Neuronal stem cell (in vitro differentiated cells): ENCODE results near the gene TMEM271.
A peak's percentile ranks its signal among the peaks of the same experiment; 100 is the strongest.

Source experiments
- DNase-seq: peaks from one replicate; pipeline ENCODE4 v3.0.0-alpha.2; 2013; ENCODE audit warnings: low spot score
- H2AFZ ChIP-seq: one replicate; pipeline ENCODE4 v1.6.1; 2013; ENCODE audit warnings: mild to moderate bottlenecking, low read length, inconsistent platforms
- H2AK5ac ChIP-seq: 2 replicates; pipeline ENCODE4 v1.6.1; 2013; ENCODE audit warnings: low read depth, mild to moderate bottlenecking, inconsistent platforms, low read length, moderate library complexity, mixed read lengths
- H2BK120ac ChIP-seq: 2 replicates; pipeline ENCODE4 v1.6.1; 2013; ENCODE audit warnings: low read depth, mild to moderate bottlenecking, inconsistent platforms, low read length, moderate library complexity, mixed read lengths
- H2BK12ac ChIP-seq: one replicate; pipeline ENCODE4 v1.6.1; 2013; ENCODE audit warnings: low read length, inconsistent platforms
- H2BK15ac ChIP-seq: 2 replicates; pipeline ENCODE4 v1.6.1; 2013; ENCODE audit warnings: mild to moderate bottlenecking, low read length, inconsistent platforms, mixed read lengths
- H2BK5ac ChIP-seq: one replicate; pipeline ENCODE4 v1.6.1; 2013; ENCODE audit warnings: inconsistent platforms, mild to moderate bottlenecking, low read length, moderate library complexity
- H3K14ac ChIP-seq: one replicate; pipeline ENCODE4 v1.6.1; 2013; ENCODE audit warnings: low read length, inconsistent platforms
- H3K18ac ChIP-seq: 2 replicates; pipeline ENCODE4 v1.6.1; 2013; ENCODE audit warnings: low read length, inconsistent platforms
- H3K23ac ChIP-seq: 2 replicates; pipeline ENCODE4 v1.6.1; 2013; ENCODE audit warnings: low read depth, mild to moderate bottlenecking, mixed read lengths, low read length, inconsistent platforms; ENCODE audit not compliant: poor library complexity
- H3K27ac ChIP-seq: replicated peaks from 3 replicates; pipeline ENCODE4 v1.5.1; 2013; ENCODE audit warnings: low read length, inconsistent platforms
- H3K27me3 ChIP-seq, 3 experiments: 2 replicates each; pipeline ENCODE4 v1.6.1; 2013; ENCODE audit warnings: low read length in 3 of 3, mild to moderate bottlenecking in 2 of 3, inconsistent platforms in 1 of 3, low read depth in 1 of 3, mixed read lengths in 1 of 3, moderate library complexity in 1 of 3; ENCODE audit not compliant: control insufficient read depth in 3 of 3, insufficient read depth in 3 of 3
- H3K36me3 ChIP-seq, 2 donors: replicated peaks in 1 of 2; 2 replicates each; pipeline ENCODE4 v1.6.1; 2013; ENCODE audit warnings: low read length in 2 of 2; ENCODE audit not compliant: control insufficient read depth in 2 of 2, insufficient read depth in 2 of 2
- H3K4ac ChIP-seq: 2 replicates; pipeline ENCODE4 v1.6.1; 2013; ENCODE audit warnings: inconsistent platforms, mild to moderate bottlenecking, low read length, moderate library complexity
- H3K4me1 ChIP-seq, 2 donors: 1 replicate in 1 of 2; 2 replicates in 1 of 2; pipeline ENCODE4 v1.6.1; 2013; ENCODE audit warnings: low read length in 2 of 2, low read depth in 1 of 2; ENCODE audit not compliant: control insufficient read depth in 2 of 2, insufficient read depth in 1 of 2
- H3K4me2 ChIP-seq: one replicate; pipeline ENCODE4 v1.6.1; 2013; ENCODE audit warnings: mild to moderate bottlenecking, low read length, inconsistent platforms; ENCODE audit not compliant: insufficient read depth, poor library complexity, severe bottlenecking
- H3K4me3 ChIP-seq, 2 donors: 2 replicates each; pipeline ENCODE4 v1.5.1; 2013; ENCODE audit warnings: low read length in 2 of 2, mild to moderate bottlenecking in 2 of 2, inconsistent platforms in 1 of 2, moderate library complexity in 1 of 2
- H3K79me1 ChIP-seq: one replicate; pipeline ENCODE4 v1.6.1; 2013; ENCODE audit warnings: low read depth, mild to moderate bottlenecking, inconsistent platforms, low read length, moderate library complexity
- H3K9ac ChIP-seq: one replicate; pipeline ENCODE4 v1.6.1; 2013; ENCODE audit warnings: mild to moderate bottlenecking, low read depth, low read length, inconsistent platforms; ENCODE audit not compliant: poor library complexity
- H3K9me3 ChIP-seq, 2 donors: replicated peaks in 1 of 2; 2 replicates each; pipeline versions ENCODE3 to v1.6.1; 2013; ENCODE audit warnings: low read length in 2 of 2, mild to moderate bottlenecking in 2 of 2, inconsistent platforms in 1 of 2, low read depth in 1 of 2, mixed read lengths in 1 of 2, moderate library complexity in 1 of 2; ENCODE audit not compliant: control insufficient read depth in 2 of 2, insufficient read depth in 1 of 2
- H4K8ac ChIP-seq: one replicate; pipeline ENCODE4 v1.6.1; 2013; ENCODE audit warnings: low read depth, mild to moderate bottlenecking, inconsistent platforms, low read length, moderate library complexity
- H4K91ac ChIP-seq: one replicate; pipeline ENCODE4 v1.6.1; 2013; ENCODE audit warnings: low read length, low read depth, mild to moderate bottlenecking, inconsistent platforms; ENCODE audit not compliant: poor library complexity
- WGBS, 2 donors: extraction: QIAGEN DNeasy Blood & Tissue Kit; methylation state at CpG; one replicate each; pipeline ENCODE4 v1.1.7; 2013; ENCODE audit warnings: missing lambda C conversion rate in 2 of 2, mixed read lengths in 1 of 2; ENCODE audit not compliant: insufficient read length in 2 of 2, insufficient replicate concordance in 1 of 2; ENCODE audit errors: extremely low coverage in 2 of 2; 5-methylcytosine and 5-hydroxymethylcytosine counted together

Gene TMEM271

DNA sequence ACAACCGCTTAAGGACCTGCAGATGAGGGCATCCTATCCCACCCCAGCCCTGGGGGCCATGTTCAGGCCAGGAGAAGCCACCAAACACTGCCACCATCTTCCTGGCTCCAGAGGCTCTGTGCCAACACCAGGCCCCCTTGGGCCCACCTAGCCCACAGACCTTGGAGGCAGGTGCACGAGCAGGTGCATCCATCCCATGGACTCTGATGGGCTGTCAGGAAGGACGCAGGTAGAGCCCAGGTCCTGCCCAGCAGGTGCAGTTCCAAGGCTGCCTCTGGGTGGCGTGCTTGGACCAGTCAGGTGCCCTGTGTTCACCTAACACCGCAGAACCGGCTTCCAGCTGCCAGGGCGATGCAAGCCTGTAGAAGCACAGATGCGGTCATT is 26.5 kb upstream of the TMEM271 start:
- no peak overlapping the region for H3K4me3 ChIP-seq
- no peaks in the 10 kb centered on the region for H3K36me3 ChIP-seq
- no peak overlapping the region for H3K18ac ChIP-seq
- H3K27me3 ChIP-seq, result peaks cover 0 to 4% (median 2%) of the 10 kb centered on the region in 3 experiments
- no peak overlapping the region for H3K23ac ChIP-seq
- H3K4me2 ChIP-seq, result no peak overlapping the region
- no peak overlapping the region for H4K8ac ChIP-seq
- no peaks in the 10 kb centered on the region for H3K79me1 ChIP-seq
- peak overlapping the region; percentile 56 for H2BK15ac ChIP-seq
- H3K4ac ChIP-seq, result no peak overlapping the region
- H3K27ac ChIP-seq, result no peak overlapping the region
- no peak overlapping the region for H3K9ac ChIP-seq
- H2AK5ac ChIP-seq, result peak overlapping the region; percentile 77
- no peak overlapping the region for H2BK12ac ChIP-seq
- no peak overlapping the region for H2AFZ ChIP-seq
- H2BK5ac ChIP-seq, result no peak overlapping the region
- DNase-seq, result peak; percentile 65
- no peak overlapping the region for H4K91ac ChIP-seq
- no peaks in the 10 kb centered on the region for H3K9me3 ChIP-seq
- peaks cover 0 to 2% of the 10 kb centered on the region in 2 donors for H3K4me1 ChIP-seq
- no peak overlapping the region for H2BK120ac ChIP-seq
- WGBS, 2 donors, result no CpG with 5 or more reads among the region's 8 CpGs
- H3K14ac ChIP-seq, result no peak overlapping the region

DNA sequence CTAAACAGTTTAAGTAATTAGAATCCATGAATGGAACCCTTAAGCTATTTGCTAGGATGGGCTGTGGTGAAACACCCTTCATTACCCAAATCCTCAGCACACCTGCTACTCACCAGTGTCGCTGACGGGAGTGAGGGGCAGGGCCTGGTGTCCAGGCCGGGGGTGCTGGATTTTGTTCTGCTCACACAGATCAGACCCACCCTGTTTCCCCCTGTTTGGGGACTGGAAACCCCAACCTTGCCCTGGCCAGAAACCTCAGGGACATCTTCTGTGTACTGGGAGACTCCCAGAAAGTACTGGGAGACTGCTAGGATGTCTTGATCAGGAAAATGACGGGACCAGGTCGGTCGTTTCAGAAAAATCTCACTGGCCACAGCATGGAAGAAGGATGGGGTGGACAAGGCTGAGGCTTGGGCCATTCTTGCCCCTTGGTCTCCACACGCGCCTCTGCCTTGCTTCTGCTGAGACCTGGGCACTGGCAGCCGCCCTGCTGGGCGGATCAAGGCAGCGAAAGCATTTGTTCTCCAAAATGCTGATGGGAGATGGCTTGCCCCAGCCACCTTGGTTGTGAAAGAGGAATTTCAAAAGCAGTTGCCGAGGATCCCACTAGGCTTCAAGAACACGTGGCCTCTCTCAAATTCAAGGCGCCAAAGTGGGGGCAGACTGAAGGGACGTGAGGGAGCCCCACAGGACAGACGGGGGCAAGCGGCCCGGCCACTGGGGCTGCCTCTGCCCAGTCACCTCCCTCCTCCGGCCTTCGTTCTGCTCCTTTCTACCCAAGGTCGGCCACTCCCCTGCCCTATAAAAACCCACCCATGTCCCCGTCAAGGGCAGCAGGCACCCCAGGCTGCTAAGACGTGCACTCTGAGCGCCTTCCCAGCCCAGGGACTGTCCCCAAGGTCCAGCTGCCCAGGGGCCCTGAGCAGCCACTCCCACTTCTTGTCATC is 25.8 kb upstream of the TMEM271 start:
- no peak for DNase-seq
- peak overlapping the region; percentile 18 for H3K18ac ChIP-seq
- H2BK12ac ChIP-seq, result no peak overlapping the region
- no peak overlapping the region for H4K8ac ChIP-seq
- WGBS, 2 donors, result no CpG with 5 or more reads among the region's 24 CpGs
- peak overlapping the region; percentile 77 for H2AK5ac ChIP-seq
- peak overlapping the region; percentile 74 for H2AFZ ChIP-seq
- peak overlapping the region; percentile 56 for H2BK15ac ChIP-seq
- no peak overlapping the region for H3K4me2 ChIP-seq
- H3K79me1 ChIP-seq, result no peaks in the 10 kb centered on the region
- no peak overlapping the region for H3K14ac ChIP-seq
- no peak overlapping the region for H3K4me3 ChIP-seq
- H3K4ac ChIP-seq, result no peak overlapping the region
- H3K36me3 ChIP-seq, result no peaks in the 10 kb centered on the region
- no peak overlapping the region for H4K91ac ChIP-seq
- H2BK5ac ChIP-seq, result no peak overlapping the region
- H3K27ac ChIP-seq, result no peak overlapping the region
- H3K4me1 ChIP-seq, result peaks cover 0 to 2% of the 10 kb centered on the region in 2 donors
- H3K27me3 ChIP-seq, result peaks cover 0 to 4% (median 2%) of the 10 kb centered on the region in 3 experiments
- no peaks in the 10 kb centered on the region for H3K9me3 ChIP-seq
- peak overlapping the region; percentile 30 for H3K9ac ChIP-seq
- H2BK120ac ChIP-seq, result no peak overlapping the region
- no peak overlapping the region for H3K23ac ChIP-seq

DNA sequence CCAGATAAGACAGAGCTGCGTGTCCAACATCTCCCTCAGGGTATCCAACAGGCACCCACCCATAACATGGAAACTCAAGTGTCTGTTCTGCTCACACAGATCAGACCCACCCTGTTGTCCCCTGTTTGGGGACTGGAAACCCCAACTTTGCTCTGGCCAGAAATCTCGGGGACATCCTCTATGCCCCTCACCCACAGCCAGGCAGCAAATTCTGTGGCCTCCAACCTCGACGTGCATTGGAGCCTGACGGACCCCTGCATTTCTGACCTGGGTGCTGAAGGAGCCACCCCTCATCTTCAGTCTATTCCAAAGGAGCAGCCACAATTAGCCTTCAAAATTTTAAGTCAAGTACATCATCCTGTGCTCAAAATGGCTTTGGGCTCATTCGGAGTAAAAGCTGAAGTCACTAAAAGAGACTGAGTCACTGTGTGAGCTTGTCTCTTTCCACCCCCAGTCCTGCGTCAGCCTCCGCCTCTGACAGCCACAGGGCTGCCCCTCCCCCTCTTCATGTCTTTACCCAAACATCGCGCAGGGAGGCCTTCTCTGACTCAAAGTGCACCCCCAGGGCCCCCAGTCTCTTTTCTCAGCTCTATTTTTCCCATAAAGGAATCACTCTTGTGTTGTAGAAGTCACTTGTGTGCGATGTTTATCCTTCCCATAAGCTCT is 24.9 kb upstream of the TMEM271 start:
- no peak overlapping the region for H2BK5ac ChIP-seq
- no CpG with 5 or more reads among the region's 11 CpGs for WGBS, 2 donors
- H2BK120ac ChIP-seq, result no peak overlapping the region

DNA sequence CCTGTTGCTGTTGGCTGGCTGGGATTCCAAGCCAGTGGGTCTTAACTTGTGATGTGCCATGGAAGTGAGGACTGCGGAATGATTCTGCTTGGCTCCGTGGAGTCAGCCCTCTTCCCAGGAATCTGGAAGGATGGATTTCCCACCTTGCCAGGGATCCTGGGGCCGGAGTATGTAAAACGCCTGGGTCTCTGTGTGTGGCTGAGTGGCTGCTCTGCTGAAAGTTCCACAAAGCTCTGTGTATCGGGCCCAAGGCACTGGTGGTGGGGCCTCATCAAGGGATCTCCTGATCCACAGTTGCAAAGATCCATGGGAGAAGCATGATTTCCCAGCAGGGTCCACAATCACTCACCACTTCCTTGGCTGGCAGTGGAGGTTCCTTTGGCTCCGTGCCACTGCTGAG is 24.1 kb upstream of the TMEM271 start:
- Histone ChIP-seq H3K27me3 (peaks cover 0 to 4% (median 2%) of the 10 kb centered on the region in 3 experiments), H3K4me3 (peak overlapping the region in 1 of 2 donors; percentile 41), H3K4ac (no peak overlapping the region), H3K9me3 (no peaks in the 10 kb centered on the region), H3K79me1 (no peaks in the 10 kb centered on the region), H2BK5ac (no peak overlapping the region), H4K91ac (no peak overlapping the region), H2AFZ (no peak overlapping the region), H2BK120ac (no peak overlapping the region), H3K4me1 (peaks cover 0 to 2% of the 10 kb centered on the region in 2 donors), H3K27ac (no peak overlapping the region), H3K14ac (no peak overlapping the region), H2BK15ac (no peak overlapping the region), H3K4me2 (no peak overlapping the region), H3K23ac (no peak overlapping the region), H4K8ac (no peak overlapping the region), H3K18ac (no peak overlapping the region), H2AK5ac (peak overlapping the region; percentile 66), H3K36me3 (no peaks in the 10 kb centered on the region), H2BK12ac (no peak overlapping the region), H3K9ac (no peak overlapping the region)
- WGBS, 2 donors, result no CpG with 5 or more reads among the region's 6 CpGs
- DNase-seq, result no peak

More for the DNA sequence above, 24.9 kb upstream of the TMEM271 start:
- Histone ChIP-seq H3K4me3 (no peak overlapping the region), H3K27ac (no peak overlapping the region), H3K27me3 (peaks cover 0 to 4% (median 2%) of the 10 kb centered on the region in 3 experiments), H2BK12ac (no peak overlapping the region), H2AFZ (peak overlapping the region; percentile 74), H3K18ac (no peak overlapping the region), H4K91ac (no peak overlapping the region), H3K23ac (no peak overlapping the region), H3K9ac (no peak overlapping the region), H3K9me3 (no peaks in the 10 kb centered on the region), H3K4ac (no peak overlapping the region), H4K8ac (no peak overlapping the region), H3K79me1 (no peaks in the 10 kb centered on the region), H3K36me3 (no peaks in the 10 kb centered on the region), H2AK5ac (no peak overlapping the region), H3K4me2 (no peak overlapping the region), H2BK15ac (no peak overlapping the region), H3K14ac (no peak overlapping the region), H3K4me1 (peaks cover 0 to 2% of the 10 kb centered on the region in 2 donors)
- no peak for DNase-seq
